Mucosa of gallbladder (tissue), 1 donor: Measurements from ENCODE around the gene DNAH8. TPM values are rescaled to one million over a fixed set of nuclear protein-coding genes. Genes with fewer than 3 reads are reported as not detected.
"Not testable (repeated sequence)": the region's sequence is repeated elsewhere in the genome, so short reads cannot be mapped to it uniquely, and the experiment has no call there.

Experiments used
- DNase-seq: peaks from one replicate; pipeline ENCODE4 v3.0.0-alpha.2; 2020; ENCODE audit warnings: low spot score
- total RNA-seq: library from RNA; stranded (reverse); gene quantifications from one replicate; pipeline ENCODE4 v1.2.1, GENCODE V29; 2021
- donor health status: DM: no; HTN: no; CAD: no.

Gene DNAH8
- total RNA-seq, 1 donor from 2014 or later: 0.03 TPM

DNA sequence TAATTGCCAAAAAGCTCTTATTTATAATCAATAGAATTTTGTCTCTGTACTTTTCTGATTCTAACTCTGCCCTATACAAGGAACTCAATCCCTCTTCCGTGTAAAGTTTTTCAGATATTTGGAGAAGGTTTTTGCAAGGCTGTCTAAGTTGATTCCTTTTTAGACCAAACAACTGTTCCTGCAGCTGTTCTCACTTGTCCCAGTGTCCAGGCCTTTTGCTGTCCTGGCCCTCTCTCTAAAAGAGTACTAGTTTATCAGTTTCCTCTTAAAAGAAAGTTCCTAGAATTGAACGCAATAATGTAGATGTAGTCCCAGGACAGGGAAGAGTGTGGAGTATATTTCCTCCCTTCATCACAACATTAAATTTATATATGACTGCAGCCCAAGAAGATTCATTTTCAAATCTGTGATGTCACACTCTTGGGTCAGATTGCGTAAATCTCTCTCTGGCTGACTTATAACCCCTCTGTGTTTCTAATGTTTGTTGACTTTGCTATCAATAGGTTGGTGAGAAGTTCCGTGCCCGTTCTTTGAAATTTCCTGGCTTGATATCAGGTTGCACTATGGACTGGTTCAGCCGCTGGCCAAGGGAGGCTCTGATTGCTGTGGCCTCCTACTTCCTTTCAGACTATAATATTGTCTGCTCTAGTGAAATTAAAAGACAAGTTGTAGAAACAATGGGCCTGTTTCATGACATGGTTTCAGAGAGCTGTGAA, 194.1 kb downstream of the DNAH8 start:
- peak; percentile 79 for DNase-seq

- DNase-seq: no peak
These were observed 195.1 kb downstream of the DNAH8 start for GRCh38 chr6:38910207-38910606.

GRCh38 chr6:38912378-38912777, 197.3 kb downstream of the DNAH8 start:
- no peak for DNase-seq

DNA sequence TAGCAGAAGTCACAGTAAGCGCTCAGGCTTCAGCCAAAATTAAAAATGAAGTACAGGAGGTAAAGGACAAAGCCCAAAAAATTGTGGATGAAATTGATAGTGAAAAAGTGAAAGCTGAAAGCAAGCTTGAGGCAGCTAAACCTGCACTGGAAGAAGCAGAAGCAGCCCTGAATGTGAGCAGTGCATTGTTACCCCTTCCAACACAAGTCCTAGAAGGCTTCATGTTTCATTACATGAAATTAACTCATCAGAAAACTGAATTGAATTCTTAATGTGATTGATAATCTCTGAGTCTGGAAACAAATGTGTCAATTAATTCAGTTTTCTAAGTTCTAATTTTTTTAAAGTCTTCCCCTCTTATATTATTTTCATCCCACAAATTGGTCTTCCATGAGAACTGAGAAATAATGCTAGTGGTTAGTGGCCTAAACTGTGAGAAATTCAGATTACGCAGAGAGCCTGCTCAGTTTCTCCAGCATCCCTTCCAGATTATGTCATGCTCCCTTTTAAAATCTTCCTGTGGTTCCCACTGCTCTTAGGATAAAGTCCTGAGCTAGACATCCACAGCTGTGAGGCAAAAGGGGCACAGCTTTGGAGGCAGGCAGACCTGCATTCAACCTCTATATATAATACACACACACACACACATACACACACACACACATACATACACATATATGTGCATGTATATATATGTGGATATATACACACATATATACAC, 200.3 kb downstream of the DNAH8 start:
- DNase-seq: no peak

GRCh38 chr6:38921540-38921939, 206.4 kb downstream of the DNAH8 start:
- not testable (repeated sequence) for DNase-seq

- no peak for DNase-seq
These were observed 209.8 kb downstream of the DNAH8 start for GRCh38 chr6:38924791-38925509.

DNA sequence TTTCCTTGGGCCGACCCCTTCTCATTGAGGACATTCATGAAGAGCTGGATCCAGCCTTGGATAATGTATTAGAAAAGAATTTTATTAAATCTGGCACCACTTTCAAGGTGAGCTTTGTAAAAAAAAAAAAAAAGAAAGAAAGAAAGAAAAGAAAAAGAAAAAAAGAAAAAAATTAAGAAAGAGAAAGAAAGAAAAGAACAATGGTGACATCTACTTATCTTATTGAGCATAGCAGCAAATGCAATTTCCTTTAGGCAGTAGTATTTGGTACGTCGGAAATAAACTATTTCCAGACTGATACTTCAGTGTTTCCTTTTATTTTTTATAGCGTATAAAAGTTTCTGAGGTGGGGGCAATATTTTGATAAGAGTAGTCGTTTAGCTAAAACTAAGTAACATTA, 214.4 kb downstream of the DNAH8 start:
- no peak for DNase-seq

DNA sequence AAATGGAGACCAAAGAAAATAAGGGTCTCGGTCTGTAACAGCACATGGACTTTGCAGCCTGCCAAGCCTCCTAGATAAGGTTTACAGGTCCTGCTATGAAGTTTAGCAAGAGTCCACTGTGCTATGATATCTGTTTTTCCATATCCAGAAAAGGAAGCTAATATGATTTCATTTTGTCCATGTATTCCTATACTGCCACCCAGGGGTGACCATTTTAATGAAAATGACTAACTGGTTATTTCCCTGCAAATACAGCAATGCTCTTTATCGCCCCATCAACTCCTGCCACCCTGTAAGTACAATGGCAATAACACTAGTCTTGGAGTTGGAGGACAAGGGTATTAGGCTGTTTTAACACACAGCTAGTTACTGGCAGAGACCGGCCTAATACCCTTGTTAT, 218.3 kb downstream of the DNAH8 start:
- no peak for DNase-seq

DNA sequence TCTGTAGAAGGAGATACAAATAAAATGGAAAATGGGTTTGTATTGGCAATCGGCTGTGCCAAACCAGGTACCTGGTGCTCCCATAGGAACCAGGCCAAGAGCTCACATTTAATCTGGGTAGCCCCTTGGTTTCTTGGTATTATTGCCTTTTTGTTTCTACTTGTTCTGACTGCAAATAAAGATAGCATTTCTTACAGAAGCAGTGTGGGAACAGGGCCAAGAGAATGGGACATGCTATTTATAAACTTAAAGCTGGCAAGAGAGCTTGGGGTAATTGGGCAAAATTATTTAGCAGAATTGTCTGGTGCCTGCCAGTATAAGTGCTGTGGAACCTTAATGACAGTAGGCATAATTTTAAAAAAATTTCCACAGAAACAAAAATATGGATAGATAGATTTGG, 219.9 kb downstream of the DNAH8 start:
- no peak for DNase-seq

DNA sequence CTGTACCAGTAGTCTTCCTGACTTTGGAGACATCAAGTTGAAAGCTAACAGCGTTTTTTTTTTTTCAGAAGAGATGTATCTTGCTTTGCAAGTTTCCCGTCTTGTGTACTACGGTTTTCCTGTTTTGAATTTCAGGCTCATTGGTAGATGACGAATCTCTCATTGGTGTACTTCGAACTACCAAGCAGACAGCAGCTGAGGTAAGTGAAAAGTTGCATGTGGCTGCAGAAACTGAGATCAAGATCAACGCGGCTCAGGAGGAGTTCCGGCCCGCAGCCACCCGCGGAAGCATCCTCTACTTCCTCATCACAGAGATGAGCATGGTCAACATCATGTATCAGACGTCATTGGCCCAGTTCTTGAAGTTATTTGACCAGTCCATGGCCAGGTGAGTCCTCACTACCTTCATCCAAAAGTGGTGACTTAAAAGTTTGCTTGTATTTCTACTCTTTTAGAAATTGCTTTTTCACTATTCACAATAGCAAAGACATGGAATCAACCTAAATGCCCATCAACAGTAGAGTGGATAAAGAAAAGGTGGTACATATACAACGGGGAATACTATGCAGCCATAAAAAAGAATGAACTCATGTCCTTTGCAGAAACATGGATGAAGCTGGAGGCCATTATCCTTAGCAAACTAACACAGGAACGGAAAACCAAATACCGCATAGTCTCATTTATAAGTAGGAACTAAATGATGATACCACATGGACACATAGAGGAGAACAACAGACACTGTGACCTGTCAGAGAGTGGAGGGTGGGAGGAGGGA, 222.9 kb downstream of the DNAH8 start:
- no peak for DNase-seq

DNA sequence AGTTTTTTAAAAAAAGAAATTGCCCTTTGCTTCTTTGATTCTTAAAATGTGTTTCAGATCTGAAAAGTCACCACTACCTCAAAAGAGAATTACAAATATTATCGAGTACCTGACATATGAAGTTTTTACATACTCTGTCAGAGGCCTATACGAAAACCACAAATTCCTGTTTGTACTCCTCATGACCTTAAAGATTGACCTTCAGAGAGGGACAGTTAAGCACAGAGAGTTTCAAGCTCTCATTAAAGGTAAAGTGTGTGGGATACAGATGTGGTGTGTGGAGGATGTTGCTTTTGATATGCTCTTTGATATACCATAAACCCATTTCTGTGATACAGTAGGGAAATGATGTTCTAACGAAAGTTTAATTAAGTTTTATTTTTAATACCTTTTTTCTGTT, 223.6 kb downstream of the DNAH8 start:
- no peak for DNase-seq

DNA sequence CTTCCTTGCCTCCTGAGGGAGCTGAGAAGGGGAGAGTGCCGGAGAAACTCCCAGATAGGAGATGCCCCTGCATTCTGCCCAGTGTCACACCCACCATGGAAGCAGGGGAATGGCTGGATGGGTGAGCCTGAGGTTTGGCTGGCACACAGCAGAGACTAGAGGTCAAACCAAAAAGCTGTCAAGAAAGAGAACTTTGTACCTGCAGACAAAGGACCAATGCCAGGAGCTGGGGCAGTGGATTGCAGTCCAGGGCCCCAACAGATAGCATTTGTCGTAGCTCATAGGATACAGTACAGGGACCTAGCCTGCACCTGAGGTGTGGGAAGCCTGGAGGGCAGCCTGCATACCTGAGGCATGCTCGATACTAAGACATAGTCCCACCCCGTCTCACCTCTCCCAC, 227.3 kb downstream of the DNAH8 start:
- peak; percentile 23 for DNase-seq

- DNase-seq: no peak
These were observed 227.9 kb downstream of the DNAH8 start for GRCh38 chr6:38942965-38943364.

GRCh38 chr6:38943964-38944363, 228.9 kb downstream of the DNAH8 start:
- DNase-seq: no peak

DNA sequence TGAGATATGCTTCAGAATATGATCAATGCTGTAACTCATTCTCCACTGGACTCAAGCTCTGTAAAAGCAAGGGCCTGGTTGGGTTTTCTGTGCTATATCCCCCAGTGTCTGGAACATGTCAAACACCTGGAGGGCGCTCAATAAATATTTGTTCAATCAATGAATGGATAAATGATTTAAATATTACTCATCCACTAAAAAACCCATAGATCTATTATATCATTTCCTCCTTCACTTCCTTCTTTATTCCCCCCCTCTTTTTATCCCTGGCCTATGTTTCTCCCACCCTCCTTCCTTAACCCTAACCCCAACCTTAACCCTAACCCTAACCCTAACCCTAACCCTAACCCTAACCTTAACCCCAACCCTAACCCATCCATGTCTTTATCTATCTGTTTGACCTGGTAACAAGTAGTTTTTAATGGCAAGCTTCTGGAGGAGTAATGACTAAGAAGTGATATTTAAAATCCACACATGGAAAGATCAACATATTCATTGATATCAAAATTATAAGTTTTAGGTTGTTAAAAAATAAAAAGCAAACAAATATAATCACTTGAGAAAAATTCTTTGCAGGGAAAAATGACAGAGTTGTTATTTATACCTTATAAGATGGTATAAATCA, 229.7 kb downstream of the DNAH8 start:
- DNase-seq: no peak

GRCh38 chr6:38955861-38956260, 240.8 kb downstream of the DNAH8 start:
- peak; percentile 79 for DNase-seq

DNA sequence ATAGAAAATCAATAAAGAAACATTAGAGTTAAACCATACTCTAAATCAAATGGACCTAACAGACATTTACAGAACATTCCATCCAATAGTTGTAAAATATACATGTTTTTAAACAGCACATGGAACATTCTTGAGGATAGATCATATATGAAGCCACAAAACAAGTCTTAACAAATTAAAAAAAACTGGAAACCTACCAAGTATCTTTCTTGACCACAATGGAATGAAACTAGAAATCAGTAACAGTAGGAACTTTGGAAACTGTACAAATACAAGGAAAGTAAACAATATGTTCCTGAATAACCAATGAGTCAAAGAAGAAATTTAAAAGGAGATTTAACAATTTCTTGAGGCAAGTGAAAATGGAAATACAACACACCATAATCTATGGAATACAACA, 242.3 kb downstream of the DNAH8 start:
- DNase-seq: no peak

DNA sequence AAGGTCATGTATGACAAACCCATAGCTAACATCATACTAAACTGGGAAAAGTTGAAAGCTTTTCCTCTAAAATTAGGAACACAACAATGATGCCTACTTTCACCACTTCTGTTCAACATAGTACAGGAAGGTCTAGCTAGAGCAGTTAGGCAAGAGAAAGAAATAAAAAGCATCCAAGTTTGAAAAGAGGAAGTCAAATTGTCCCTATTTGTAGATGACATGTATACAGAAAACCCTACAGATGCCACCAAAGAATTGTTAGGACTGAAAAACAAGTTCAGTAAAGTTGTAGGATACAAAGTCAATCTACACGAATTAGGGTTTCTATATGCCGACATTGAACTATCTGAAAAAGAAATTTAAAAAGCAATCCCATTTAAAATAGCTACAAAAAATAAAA, 244.0 kb downstream of the DNAH8 start:
- DNase-seq: no peak

- DNase-seq: no peak
These were observed 253.6 kb downstream of the DNAH8 start for GRCh38 chr6:38968702-38969149.

- peak; percentile 36 for DNase-seq
These were observed 258.3 kb downstream of the DNAH8 start for GRCh38 chr6:38973178-38974057.
